ENCODE results near the gene HIPK4.

HIPK4 gene

DNA sequence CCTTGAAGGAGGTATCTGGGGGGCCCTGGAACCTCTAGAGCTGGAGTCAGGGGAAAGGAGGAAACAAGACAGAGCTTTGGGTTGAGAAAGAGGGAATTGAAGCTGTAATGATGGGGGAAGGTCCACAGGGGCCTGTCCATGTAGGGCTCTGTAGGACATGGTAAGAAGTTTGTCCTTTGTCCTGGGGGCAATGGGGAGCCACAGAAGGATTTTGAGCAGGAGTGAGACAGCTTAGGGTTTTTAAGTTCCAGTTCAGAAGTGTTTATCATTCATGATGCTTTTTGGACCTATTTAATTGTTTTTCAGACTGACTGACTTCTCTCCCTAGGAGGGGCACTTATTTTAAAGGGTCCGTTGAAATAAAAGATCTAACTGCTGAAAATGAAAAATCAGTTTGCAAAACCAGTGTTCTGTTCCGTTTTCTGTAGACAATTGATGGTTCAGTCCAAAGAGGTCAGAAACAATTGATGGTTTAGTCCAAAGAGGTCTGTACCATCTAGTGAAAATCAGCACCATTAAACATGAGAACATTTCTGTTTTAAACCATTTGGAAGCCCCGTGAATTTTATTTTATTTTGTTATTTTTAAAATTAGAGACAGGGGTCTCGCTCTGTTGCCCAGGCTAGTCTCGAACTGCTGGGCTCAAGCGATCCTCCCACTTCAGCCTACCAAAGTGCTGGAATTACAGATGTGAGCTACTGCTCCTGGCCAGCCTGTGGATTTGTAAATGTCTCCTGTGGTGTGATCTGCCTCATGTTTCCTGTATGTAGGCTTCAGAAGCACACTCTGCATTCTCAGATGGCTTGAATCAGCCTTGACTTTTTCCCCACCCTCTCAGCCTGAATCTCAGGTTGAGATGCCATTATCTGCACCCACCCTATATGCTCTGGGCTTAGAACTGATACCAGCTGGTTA is 33.0 kb downstream of the HIPK4 start:
- TF ChIP-seq POLR2AphosphoS5 (IDR thresholded peaks at IDR 0.05; ENCODE audit: low read depth, low read length) (no peak), FOXP2 (optimal IDR thresholded peaks at IDR 0.05; ENCODE audit: borderline replicate concordance, extremely low read depth, extremely low read length, insufficient read depth) (no peak), TAF1 (IDR thresholded peaks at IDR 0.05; ENCODE audit: borderline replicate concordance, insufficient read depth, low read length) (no peak), SIN3A (IDR thresholded peaks at IDR 0.05; ENCODE audit: borderline replicate concordance, insufficient read depth, low read length) (no peak)
- TF ChIP-seq, protein P1, sequence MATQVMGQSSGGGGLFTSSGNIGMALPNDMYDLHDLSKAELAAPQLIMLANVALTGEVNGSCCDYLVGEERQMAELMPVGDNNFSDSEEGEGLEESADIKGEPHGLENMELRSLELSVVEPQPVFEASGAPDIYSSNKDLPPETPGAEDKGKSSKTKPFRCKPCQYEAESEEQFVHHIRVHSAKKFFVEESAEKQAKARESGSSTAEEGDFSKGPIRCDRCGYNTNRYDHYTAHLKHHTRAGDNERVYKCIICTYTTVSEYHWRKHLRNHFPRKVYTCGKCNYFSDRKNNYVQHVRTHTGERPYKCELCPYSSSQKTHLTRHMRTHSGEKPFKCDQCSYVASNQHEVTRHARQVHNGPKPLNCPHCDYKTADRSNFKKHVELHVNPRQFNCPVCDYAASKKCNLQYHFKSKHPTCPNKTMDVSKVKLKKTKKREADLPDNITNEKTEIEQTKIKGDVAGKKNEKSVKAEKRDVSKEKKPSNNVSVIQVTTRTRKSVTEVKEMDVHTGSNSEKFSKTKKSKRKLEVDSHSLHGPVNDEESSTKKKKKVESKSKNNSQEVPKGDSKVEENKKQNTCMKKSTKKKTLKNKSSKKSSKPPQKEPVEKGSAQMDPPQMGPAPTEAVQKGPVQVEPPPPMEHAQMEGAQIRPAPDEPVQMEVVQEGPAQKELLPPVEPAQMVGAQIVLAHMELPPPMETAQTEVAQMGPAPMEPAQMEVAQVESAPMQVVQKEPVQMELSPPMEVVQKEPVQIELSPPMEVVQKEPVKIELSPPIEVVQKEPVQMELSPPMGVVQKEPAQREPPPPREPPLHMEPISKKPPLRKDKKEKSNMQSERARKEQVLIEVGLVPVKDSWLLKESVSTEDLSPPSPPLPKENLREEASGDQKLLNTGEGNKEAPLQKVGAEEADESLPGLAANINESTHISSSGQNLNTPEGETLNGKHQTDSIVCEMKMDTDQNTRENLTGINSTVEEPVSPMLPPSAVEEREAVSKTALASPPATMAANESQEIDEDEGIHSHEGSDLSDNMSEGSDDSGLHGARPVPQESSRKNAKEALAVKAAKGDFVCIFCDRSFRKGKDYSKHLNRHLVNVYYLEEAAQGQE (IDR thresholded peaks at IDR 0.05; ENCODE audit: insufficient read depth in 1 of 2, low read depth in 2 of 2, low read length in 2 of 2), result no peak

DNA sequence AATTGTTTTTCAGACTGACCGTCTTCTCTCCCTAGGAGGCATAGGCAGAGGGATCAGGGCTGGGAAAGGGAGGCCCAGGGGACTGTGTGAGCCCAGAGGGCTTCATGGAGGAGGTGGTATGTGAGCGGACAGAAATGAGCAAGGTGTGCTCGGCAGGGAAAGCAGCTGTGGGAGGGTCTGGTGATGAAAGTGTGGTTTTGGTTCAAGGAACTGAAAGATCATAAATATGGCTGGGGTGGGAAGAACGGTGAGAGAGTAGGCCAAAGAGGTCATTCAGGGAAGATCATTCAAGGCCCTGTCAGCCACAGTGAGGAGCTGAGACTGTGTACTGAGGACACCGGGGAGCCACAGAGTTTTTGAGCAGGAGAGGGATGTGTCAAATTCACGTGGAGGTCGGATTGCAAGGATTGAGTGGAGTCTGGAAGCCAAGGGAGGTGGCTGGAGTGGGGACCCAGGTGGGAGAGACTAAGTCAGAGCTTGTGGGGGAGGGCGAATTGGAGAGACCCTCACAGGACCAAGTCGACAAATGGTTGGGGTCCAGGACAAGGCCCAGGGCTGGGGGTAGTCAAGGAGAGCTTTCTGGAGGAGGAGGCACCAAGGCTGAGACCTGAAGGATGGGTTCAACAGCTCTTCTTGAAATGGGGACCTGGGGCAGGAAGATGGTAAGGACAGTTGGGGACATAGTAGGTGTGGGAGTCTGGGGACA is 33.9 kb downstream of the HIPK4 start:
- TF ChIP-seq FOXP2 (optimal IDR thresholded peaks at IDR 0.05; ENCODE audit: borderline replicate concordance, extremely low read depth, extremely low read length, insufficient read depth), result no peak
- TF ChIP-seq SIN3A (IDR thresholded peaks at IDR 0.05; ENCODE audit: borderline replicate concordance, insufficient read depth, low read length), result no peak
- TF ChIP-seq TAF1 (IDR thresholded peaks at IDR 0.05; ENCODE audit: borderline replicate concordance, insufficient read depth, low read length), result no peak
- TF ChIP-seq, protein P1 (IDR thresholded peaks at IDR 0.05; ENCODE audit: insufficient read depth in 1 of 2, low read depth in 2 of 2, low read length in 2 of 2), result no peak
- no peak for TF ChIP-seq POLR2AphosphoS5 (IDR thresholded peaks at IDR 0.05; ENCODE audit: low read depth, low read length)

DNA sequence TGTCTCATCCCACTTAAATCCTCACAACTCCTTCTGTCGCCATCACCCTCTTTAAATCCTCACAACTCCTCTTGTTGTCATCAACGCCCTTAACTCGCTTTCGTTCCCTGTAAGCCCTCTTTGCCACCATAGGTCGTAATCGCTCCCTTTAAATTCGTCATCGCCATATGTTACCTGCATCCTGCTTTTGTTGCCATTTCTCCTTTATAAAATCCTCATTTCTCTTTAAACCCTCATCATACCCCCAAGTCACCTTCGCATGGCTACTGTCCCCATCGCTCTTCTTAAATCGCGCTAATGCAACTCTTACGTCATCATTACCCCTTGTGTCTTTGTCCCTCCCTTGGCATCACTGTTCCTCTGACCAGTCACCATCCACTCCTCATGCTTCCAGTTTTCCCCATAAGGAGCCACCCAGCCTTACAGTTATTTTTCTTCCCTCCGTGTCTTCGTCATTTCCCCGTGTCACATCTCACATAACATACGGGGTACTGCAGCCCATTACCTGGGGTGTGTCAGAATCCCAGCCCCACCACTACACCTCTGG is 40.9 kb downstream of the HIPK4 start:
- TF ChIP-seq, protein P1 (IDR thresholded peaks at IDR 0.05; ENCODE audit: insufficient read depth in 1 of 2, low read depth in 2 of 2, low read length in 2 of 2), result no peak
- TF ChIP-seq POLR2AphosphoS5 (IDR thresholded peaks at IDR 0.05; ENCODE audit: low read depth, low read length), result no peak
- no peak for TF ChIP-seq FOXP2 (optimal IDR thresholded peaks at IDR 0.05; ENCODE audit: borderline replicate concordance, extremely low read depth, extremely low read length, insufficient read depth)
- no peak for TF ChIP-seq SIN3A (IDR thresholded peaks at IDR 0.05; ENCODE audit: borderline replicate concordance, insufficient read depth, low read length)
- no peak for TF ChIP-seq TAF1 (IDR thresholded peaks at IDR 0.05; ENCODE audit: borderline replicate concordance, insufficient read depth, low read length)

DNA sequence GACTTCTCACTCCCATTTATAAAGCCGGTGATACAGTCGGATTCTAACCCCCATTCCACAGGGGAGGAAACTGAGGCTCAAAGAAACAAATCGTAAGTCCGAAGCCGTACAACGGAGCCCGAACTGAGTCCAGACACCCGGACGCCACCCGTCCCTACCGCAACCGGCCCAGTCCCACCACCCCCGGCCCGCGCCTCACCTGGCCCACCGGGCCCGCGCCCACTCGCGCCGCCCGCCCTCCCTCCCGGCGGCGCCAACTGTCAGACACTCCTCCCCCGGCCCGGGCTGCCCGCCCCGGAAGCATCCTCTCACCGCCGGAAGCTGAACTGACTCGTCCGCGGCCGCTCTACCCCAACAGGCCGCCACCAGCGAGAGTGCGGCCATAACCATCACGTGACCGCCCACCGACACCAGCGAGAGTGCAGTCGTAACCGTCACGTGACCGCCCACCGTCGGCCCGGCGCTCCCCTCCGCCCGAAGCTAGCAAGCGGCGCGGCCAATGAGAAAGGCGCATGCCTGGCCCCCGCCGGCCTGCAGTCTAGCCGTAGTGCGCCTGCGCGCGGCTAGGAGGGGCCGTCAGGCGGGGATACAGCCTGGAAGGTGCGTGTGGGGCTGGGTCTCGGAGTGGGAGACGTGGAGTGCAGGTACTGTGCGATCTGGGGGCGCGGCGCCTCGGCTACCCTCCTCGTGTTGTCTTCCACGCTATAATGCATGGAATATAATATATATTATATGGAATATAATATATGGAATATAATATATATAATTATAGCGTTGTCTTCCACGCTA is 41.7 kb downstream of the HIPK4 start, which contains the start of the genes C19orf47 and PLD3:
Gene C19orf47 (minus strand): TSS at position 273 of the 789 bp plus-strand sequence. CDS start 6,540 bp downstream, outside the sequence.
Gene PLD3 (plus strand): TSS at position 571 of the 789 bp plus-strand sequence. CDS start 17,789 bp downstream, outside the sequence.
- peak; percentile 24; the same call in 1 of the 2 replicates for TF ChIP-seq TAF1 (IDR thresholded peaks at IDR 0.05; ENCODE audit: borderline replicate concordance, insufficient read depth, low read length)
- TF ChIP-seq SIN3A (IDR thresholded peaks at IDR 0.05; ENCODE audit: borderline replicate concordance, insufficient read depth, low read length), result 0 out of 2 replicates have a peak, but pooled peaks have one; percentile 7
- peak; percentile 97 for TF ChIP-seq FOXP2 (optimal IDR thresholded peaks at IDR 0.05; ENCODE audit: borderline replicate concordance, extremely low read depth, extremely low read length, insufficient read depth)
- TF ChIP-seq POLR2AphosphoS5 (IDR thresholded peaks at IDR 0.05; ENCODE audit: low read depth, low read length), result peak; percentile 93
- TF ChIP-seq, protein P1 (IDR thresholded peaks at IDR 0.05; ENCODE audit: insufficient read depth in 1 of 2, low read depth in 2 of 2, low read length in 2 of 2), result no peak
